ENCODE data around the gene CPED1.
"Not testable (repeated sequence)": the region's sequence is repeated elsewhere in the genome, so short reads cannot be mapped to it uniquely, and the experiment has no call there.

Gene CPED1

DNA sequence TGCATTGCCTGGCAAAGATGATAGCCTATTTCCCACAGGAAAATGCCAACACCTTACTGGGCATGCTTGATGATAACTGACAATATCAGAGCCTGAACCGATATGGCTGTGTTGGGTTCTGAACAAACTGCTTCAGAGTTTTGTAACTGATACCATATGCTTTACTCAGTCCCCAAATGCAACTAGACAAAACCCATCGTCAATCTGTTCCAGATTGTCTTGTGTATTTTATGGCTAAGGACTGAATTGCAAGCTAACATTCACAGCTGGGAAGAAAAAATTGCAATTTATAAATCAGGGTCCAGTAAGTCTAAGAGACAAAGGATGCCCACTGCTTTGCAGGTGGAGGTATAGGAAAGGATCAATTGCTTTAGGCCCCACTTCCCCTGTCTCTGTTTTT is 223.5 kb downstream of the CPED1 start:
- TF ChIP-seq, protein P1, sequence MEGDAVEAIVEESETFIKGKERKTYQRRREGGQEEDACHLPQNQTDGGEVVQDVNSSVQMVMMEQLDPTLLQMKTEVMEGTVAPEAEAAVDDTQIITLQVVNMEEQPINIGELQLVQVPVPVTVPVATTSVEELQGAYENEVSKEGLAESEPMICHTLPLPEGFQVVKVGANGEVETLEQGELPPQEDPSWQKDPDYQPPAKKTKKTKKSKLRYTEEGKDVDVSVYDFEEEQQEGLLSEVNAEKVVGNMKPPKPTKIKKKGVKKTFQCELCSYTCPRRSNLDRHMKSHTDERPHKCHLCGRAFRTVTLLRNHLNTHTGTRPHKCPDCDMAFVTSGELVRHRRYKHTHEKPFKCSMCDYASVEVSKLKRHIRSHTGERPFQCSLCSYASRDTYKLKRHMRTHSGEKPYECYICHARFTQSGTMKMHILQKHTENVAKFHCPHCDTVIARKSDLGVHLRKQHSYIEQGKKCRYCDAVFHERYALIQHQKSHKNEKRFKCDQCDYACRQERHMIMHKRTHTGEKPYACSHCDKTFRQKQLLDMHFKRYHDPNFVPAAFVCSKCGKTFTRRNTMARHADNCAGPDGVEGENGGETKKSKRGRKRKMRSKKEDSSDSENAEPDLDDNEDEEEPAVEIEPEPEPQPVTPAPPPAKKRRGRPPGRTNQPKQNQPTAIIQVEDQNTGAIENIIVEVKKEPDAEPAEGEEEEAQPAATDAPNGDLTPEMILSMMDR (conservative IDR thresholded peaks at IDR 0.05): no peak
- peak overlapping the region; percentile 46 for H3K27ac ChIP-seq

DNA sequence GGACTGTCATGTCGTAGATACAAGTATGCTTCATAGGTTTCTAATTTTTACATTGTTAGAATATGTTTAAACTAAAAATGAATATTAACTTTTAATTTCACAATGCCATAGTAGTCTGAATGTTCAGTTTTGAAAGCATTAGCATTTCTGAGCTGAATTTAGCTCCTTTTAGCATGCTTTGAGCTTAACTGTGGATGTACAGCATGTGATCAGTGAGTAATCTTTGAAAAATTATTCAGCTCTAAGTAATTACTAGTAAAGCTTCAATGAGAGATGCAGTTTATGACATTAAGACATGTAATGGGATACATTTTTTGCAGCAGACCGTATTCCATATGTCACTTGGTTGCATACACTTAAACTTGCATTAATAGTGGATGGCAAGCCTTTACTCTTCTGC is 226.1 kb downstream of the CPED1 start:
- H3K27ac ChIP-seq: no peak overlapping the region
- TF ChIP-seq, protein P1 (conservative IDR thresholded peaks at IDR 0.05): no peak

DNA sequence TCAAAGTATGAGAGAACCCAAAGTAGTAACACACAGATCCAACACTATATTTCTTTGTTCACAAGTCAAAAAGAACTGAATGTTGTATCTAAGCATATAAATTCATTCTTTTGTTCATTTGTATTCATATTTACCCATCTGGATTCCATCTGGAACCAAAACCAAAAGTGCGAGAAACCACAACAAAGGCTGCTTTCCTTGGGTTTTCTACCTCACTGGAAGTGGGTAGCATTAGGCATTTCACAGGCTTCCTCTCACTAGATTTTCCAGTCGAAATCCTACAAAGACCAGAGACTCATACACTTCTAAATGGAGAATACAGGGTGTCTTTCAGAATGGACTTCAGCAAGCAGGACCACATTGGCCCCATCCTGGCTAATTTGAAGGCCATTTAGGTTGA is 230.5 kb downstream of the CPED1 start:
- no peak overlapping the region for H3K27ac ChIP-seq
- TF ChIP-seq, protein P1 (conservative IDR thresholded peaks at IDR 0.05): no peak

DNA sequence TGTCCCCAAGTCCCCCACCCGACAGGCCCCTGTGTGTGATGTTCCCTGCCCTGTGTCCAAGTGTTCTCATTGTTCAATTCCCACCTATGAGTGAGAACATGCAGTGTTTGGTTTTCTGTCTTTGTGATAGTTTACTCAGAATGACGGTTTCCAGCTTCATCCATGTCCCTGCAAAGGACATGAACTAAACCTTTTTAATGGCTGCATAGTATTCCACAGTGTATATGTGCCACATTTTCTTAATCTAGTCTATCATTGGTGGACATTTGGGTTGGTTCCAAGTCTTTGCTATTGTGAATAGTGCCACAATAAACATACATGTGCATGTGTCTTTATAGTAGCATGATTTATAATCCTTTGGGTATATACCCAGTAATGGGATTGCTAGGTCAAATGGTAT is 232.6 kb downstream of the CPED1 start:
- H3K27ac ChIP-seq: not testable (repeated sequence)

DNA sequence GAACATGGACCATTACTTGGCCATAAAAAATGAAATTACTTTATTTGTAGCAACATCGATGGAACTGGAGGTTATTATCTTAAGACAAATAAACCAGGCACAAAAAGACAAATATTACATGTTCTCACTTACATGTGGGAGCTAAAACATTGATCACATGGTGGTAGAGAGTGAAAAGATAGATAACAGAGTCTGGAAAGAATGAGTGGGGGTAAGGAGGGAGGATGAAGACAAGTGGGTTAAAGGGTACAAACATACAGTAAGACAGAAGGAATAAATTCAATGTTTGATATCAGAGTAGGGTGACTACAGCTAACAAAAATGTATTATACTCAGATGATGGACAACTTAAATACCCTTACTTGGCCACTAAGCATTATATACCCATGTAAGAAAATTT is 240.3 kb downstream of the CPED1 start:
- H3K27ac ChIP-seq: no peak overlapping the region
- TF ChIP-seq, protein P1 (conservative IDR thresholded peaks at IDR 0.05): no peak

DNA sequence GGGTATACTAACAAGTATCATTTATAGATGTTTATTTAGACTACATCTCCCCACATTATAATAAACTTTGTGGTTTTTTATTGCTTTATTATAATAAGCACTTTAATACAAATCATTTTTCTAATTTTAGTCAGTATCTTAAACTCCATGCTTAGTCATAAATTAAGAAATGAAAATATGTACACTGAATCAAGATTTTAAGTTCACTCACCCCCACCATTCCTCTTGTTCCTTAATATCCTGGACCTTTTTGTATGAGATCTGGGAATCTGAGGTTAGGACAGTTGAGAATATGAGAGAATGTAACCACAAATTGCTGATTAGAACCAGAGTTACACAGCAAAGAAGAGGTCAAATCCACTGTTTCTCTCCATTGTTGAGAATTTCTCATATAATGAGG is 246.7 kb downstream of the CPED1 start:
- TF ChIP-seq, protein P1 (conservative IDR thresholded peaks at IDR 0.05): no peak
- no peak overlapping the region for H3K27ac ChIP-seq

DNA sequence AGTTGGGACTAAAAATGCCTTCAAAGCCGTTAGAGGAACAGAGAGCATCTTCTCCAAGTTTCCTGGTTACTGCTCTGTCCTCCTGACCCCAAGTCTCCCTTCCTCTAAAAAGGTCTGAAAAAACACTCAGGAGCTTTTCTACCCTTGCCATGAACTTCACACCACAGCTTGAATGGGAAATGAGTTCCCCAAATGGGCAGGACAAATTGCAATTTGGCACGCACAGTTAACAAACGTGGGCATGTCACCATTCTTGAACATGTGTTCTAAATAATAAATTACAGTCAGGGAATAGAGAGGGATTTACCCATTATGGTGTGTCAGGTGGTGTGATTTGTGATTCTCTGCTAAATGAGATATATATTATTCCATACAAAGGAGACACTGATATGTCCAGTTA is 249.1 kb downstream of the CPED1 start:
- TF ChIP-seq, protein P1 (conservative IDR thresholded peaks at IDR 0.05): no peak
- no peak overlapping the region for H3K27ac ChIP-seq

DNA sequence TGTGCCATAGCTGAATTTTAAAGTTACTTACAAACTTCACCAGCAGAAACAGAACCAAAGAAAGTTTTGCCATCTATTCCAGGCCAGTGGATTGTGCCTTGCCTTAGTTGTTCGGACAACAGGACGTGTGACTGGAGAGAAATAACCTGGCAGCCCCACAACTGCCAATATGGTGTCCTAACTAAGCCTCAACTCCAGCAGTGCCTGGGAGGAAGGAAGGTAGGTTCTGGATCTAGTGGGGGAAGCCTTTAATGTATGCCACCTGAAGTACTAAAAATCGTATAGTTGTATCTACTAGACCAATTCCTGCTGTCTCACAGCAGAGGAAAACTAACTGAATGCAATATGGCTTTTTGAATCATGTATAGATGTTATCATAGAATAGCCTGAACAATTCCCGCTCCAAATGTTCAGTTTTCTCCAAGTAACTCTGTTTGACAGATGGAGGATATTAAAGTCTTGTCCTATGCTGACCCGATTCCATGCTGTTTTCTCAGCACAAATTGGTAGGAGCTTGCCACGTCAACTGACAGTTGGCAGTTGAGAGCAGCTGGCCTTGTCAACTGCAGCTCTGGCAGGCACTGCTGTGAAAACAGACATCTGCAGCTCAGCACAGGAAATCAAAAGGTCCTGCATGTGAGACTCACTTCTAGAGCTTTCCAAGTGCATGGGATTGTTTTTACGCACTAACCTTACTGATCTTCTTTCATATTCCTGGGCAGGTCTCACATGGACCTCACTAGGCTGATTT is 255.8 kb downstream of the CPED1 start:
- H3K27ac ChIP-seq: no peak overlapping the region

DNA sequence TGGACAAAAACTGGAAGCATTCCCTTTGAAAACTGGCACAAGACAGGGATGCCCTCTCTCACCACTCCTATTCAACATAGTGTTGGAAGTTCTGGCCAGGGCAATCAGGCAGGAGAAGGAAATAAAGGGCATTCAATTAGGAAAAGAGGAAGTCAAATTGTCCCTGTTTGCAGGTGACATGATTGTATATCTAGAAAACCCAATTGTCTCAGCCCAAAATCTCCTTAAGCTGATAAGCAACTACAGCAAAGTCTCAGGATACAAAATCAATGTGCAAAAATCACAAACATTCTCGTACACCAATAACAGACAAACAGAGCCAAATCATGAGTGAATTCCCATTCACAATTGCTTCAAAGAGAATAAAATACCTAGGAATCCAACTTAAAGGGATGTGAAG is 262.9 kb downstream of the CPED1 start:
- H3K27ac ChIP-seq: not testable (repeated sequence)

More for the DNA sequence above, 255.8 kb downstream of the CPED1 start:
- TF ChIP-seq, protein P1 (conservative IDR thresholded peaks at IDR 0.05): no peak

DNA sequence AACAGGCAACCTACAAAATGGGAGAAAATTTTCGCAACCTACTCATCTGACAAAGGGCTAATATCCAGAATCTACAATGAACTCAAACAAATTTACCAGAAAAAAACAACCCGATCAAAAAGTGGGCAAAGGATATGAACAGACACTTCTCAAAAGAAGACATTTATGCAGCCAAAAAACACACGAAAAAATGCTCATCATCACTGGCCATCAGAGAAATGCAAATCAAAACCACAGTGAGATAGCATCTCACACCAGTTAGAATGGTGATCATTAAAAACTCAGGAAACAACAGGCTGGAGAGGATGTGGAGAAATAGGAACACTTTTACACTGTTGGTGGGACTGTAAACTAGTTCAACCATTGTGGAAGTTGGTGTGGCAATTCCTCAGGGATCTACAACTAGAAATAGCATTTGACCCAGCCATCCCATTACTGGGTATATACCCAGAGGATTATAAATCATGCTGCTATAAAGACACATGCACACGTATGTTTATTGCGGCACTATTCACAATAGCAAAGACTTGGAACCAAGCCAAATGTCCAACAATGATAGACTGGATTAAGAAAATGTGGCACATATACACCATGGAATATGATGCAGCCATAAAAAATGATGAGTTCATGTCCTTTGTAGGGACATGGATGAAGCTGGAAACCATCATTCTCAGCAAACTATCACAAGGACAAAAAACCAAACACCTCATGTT is 264.2 kb downstream of the CPED1 start:
- not testable (repeated sequence) for H3K27ac ChIP-seq
